A673 (cell line): ENCODE data around the gene ITFG1. TPM values are rescaled to one million over a fixed set of nuclear protein-coding genes. Genes with fewer than 3 reads are reported as not detected.
A peak's percentile ranks its signal among the peaks of the same experiment; 100 is the strongest.

Experiments
- BruUV-seq: library from RNA; stranded (reverse); fragments of 400-500 nt; replicated peaks from 2 replicates; lab custom pipeline; 2021; lab: Mats Ljungman, UMichigan
- CTCF ChIA-PET: fragments of 300-600 bp; sonication (Branson Sonifier 250); formaldehyde crosslinking; loops from one replicate; lab custom pipeline; 2022; ENCODE audit warnings: antibody characterized with exemption; lab: Charles Lee
- POLR2A ChIA-PET: fragments of 300-600 bp; sonication (Branson Sonifier 250); formaldehyde crosslinking; loops from one replicate; lab custom pipeline; 2022; ENCODE audit warnings: antibody characterized with exemption; ENCODE audit not compliant: low non-redundant PET; lab: Charles Lee
- DNase-seq: peaks from one replicate; pipeline ENCODE4 v3.0.0-alpha.2; 2015; ENCODE audit warnings: low spot score
- H3K27ac ChIP-seq: fragments of 200-600 bp; sonication (generic); 2 replicates; pipeline ENCODE4 v1.5.1; 2016; ENCODE audit warnings: mixed run types, low read depth, mild to moderate bottlenecking, mixed read lengths, antibody characterized with exemption, low read length; ENCODE audit not compliant: poor library complexity, severe bottlenecking
- H3K27me3 ChIP-seq: fragments of 200-600 bp; sonication (generic); replicated peaks from 2 replicates; pipeline ENCODE4 v1.6.1; 2017; ENCODE audit warnings: mixed run types, low read depth, mild to moderate bottlenecking, mixed read lengths, antibody characterized with exemption, low read length; ENCODE audit not compliant: insufficient read depth, poor library complexity
- H3K36me3 ChIP-seq: fragments of 200-600 bp; sonication (generic); 2 replicates; pipeline ENCODE4 v1.6.1; 2016; ENCODE audit warnings: mixed run types, mild to moderate bottlenecking, mixed read lengths, antibody characterized with exemption, low read length; ENCODE audit not compliant: insufficient read depth, poor library complexity, severe bottlenecking
- H3K4me1 ChIP-seq: fragments of 200-600 bp; sonication (generic); 2 replicates; pipeline ENCODE4 v1.6.1; 2017; ENCODE audit warnings: mixed run types, mild to moderate bottlenecking, mixed read lengths, antibody characterized with exemption, low read length; ENCODE audit not compliant: insufficient read depth, poor library complexity, severe bottlenecking
- H3K4me3 ChIP-seq: fragments of 200-600 bp; sonication (generic); 2 replicates; pipeline ENCODE4 v1.5.1; 2016; ENCODE audit warnings: low read depth, mixed run types, mild to moderate bottlenecking, mixed read lengths, low read length; ENCODE audit not compliant: poor library complexity, severe bottlenecking
- H3K9me3 ChIP-seq: fragments of 200-600 bp; sonication (generic); 2 replicates; pipeline ENCODE4 v1.6.1; 2016; ENCODE audit warnings: mixed run types, low read depth, mild to moderate bottlenecking, mixed read lengths, antibody characterized with exemption, low read length; ENCODE audit not compliant: poor library complexity, severe bottlenecking
- EZH2 ChIP-seq: fragments of 200-600 bp; sonication (generic); IDR thresholded peaks from 2 replicates; pipeline ENCODE4 v1.6.1; 2017; ENCODE audit warnings: borderline replicate concordance, low read depth, mild to moderate bottlenecking, mixed read lengths, antibody characterized with exemption, low read length; ENCODE audit not compliant: poor library complexity, severe bottlenecking
- intact Hi-C: fragments of 100-400 bp; cut with micrococcal nuclease; formaldehyde crosslinking; loops from one replicate; pipeline ENCODE4 v1.10.0; 2022; ENCODE audit not compliant: unreplicated experiment
- total RNA-seq: library from RNA; stranded (reverse); gene quantifications from 2 replicates; pipeline ENCODE4 v1.2.3, GENCODE V29; 2021
- TF ChIP-seq, protein P1 (sequence below): fragments of 300-800, 200-600 bp; sonication (generic); conservative IDR thresholded peaks from 2 replicates; pipeline ENCODE4 v1.5.1; 2017; ENCODE audit warnings: low read depth, mild to moderate bottlenecking, antibody characterized with exemption, low read length, moderate library complexity, mixed read lengths

ITFG1 gene
- total RNA-seq, 1 experiment from 2014 or later: 40.1 TPM

DNA sequence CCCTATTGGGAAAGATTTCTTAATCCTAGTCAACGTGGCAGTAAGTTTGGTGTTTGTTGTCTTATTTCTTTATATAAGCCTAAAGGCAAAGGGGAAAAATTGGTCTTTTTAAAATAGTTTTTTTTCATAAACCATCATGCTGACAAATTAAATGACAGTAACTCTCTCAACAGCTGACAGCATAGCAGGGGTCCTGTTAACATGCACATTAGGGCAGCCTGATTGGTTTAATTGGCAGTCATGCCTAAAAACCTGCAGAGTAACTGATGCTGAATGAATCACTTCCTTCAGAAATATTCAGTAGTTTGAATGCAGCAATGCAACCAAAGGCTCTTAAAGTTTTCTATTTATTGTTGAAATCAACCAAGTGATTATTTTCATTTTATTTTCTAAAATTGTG, 85.4 kb downstream of the ITFG1 start:
- ChIA-PET CTCF (no interaction called here), POLR2A (no interaction called here)
- TF ChIP-seq EZH2: no peak
- TF ChIP-seq, protein P1, sequence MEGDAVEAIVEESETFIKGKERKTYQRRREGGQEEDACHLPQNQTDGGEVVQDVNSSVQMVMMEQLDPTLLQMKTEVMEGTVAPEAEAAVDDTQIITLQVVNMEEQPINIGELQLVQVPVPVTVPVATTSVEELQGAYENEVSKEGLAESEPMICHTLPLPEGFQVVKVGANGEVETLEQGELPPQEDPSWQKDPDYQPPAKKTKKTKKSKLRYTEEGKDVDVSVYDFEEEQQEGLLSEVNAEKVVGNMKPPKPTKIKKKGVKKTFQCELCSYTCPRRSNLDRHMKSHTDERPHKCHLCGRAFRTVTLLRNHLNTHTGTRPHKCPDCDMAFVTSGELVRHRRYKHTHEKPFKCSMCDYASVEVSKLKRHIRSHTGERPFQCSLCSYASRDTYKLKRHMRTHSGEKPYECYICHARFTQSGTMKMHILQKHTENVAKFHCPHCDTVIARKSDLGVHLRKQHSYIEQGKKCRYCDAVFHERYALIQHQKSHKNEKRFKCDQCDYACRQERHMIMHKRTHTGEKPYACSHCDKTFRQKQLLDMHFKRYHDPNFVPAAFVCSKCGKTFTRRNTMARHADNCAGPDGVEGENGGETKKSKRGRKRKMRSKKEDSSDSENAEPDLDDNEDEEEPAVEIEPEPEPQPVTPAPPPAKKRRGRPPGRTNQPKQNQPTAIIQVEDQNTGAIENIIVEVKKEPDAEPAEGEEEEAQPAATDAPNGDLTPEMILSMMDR: no peak
- Histone ChIP-seq H3K9me3 (no peaks in the 10 kb centered on the region), H3K27me3 (no peaks in the 10 kb centered on the region), H3K27ac (no peak overlapping the region), H3K36me3 (no peaks in the 10 kb centered on the region), H3K4me3 (no peak overlapping the region), H3K4me1 (peaks cover 18% of the 10 kb centered on the region)
- DNase-seq: peak; percentile 80
- intact Hi-C loops: no loop called here
- BruUV-seq: no TSS peak

DNA sequence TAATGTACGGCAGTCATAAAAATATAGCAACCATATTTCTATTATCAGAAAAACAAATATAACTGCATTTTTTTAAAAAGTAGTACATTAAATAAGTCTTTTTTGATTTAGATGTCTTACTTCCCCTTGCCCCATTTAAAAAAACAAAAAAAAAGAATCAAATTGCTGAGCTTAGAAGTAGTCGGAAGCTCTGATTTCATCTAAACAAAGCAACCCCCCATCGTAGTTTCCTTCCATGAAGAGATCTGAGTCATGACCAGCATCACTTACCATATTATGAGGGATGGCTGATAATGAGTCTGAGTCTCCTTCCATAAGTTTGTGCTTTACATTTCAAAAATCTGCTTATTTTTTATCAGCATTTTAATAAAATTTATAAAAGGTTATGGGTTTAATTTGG, 86.2 kb downstream of the ITFG1 start:
- ChIA-PET CTCF (interaction anchor here (1.0 kb wide), 1 partner anchor 233 kb away, joined by 3 read pairs; no protein-coding TSS in a partner anchor), POLR2A (no interaction called here)
- TF ChIP-seq, protein P1: no peak
- TF ChIP-seq EZH2: no peak
- H3K36me3 ChIP-seq: no peaks in the 10 kb centered on the region
- peak overlapping the region; percentile 7 for H3K4me3 ChIP-seq
- intact Hi-C loops: no loop called here
- BruUV-seq: no TSS peak
- peaks cover 18% of the 10 kb centered on the region for H3K4me1 ChIP-seq
- DNase-seq: peak; percentile 78
- no peaks in the 10 kb centered on the region for H3K27me3 ChIP-seq
- H3K27ac ChIP-seq: no peak overlapping the region
- no peaks in the 10 kb centered on the region for H3K9me3 ChIP-seq

DNA sequence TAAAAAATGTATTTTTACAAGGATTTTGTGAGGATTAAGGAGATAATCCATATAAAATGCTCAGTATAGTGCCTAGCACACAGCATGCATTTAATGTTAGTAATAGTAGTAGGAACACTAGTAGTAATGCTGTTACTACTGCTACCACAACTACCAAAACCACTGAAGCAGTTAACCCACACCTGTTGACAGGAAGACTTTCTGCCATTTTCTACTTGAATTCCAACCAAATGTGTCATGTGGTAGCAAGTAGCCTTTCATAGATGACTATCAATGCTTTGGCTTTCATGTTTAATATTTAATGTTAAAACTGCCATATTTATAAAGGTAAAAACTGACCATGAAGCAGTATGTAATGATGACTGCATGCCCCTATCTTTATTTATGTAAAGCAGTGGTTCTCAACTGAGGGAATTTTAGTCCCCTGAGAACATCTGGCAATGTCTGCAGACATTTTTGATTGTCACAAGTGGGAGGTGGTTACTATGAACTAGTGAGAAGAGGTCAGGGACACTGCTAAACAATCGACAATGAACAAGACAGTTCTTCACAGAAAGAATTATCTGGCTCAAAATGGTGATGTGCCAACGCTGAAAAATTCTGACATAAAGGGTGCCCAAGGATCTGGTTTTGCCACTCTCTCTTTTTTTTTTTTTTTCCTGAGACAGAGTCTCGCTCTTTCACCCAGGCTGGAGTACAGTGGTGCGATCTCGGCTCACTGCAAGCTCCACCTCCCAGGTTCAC, 89.4 kb downstream of the ITFG1 start:
- no peak overlapping the region for H3K27ac ChIP-seq
- ChIA-PET CTCF (no interaction called here), POLR2A (no interaction called here)
- no peaks in the 10 kb centered on the region for H3K27me3 ChIP-seq
- H3K9me3 ChIP-seq: no peaks in the 10 kb centered on the region
- H3K4me3 ChIP-seq: no peak overlapping the region
- H3K4me1 ChIP-seq: peaks cover 18% of the 10 kb centered on the region
- no TSS peak for BruUV-seq
- intact Hi-C loops: no loop called here
- TF ChIP-seq EZH2: no peak
- TF ChIP-seq, protein P1: no peak
- no peaks in the 10 kb centered on the region for H3K36me3 ChIP-seq
- DNase-seq: no peak
